KMS-11 (cell line): ENCODE measurements around the gene LDLRAD3.

ENCODE experiments used
- H2AFZ ChIP-seq: fragments of 200-600 bp; sonication (generic); 2 replicates; pipeline ENCODE4 v1.6.1; 2016; ENCODE audit warnings: antibody characterized with exemption, mixed run types, low read depth
- H3K27ac ChIP-seq: fragments of 200-600 bp; sonication (generic); 2 replicates; pipeline ENCODE4 v1.6.1; 2016; ENCODE audit warnings: mild to moderate bottlenecking, mixed run types
- H3K27me3 ChIP-seq: fragments of 200-600 bp; sonication (generic); 2 replicates; pipeline ENCODE4 v1.6.1; 2017; ENCODE audit warnings: mild to moderate bottlenecking, low read depth, mixed run types, moderate library complexity; ENCODE audit not compliant: insufficient read depth
- H3K36me3 ChIP-seq: fragments of 200-600 bp; sonication (generic); 2 replicates; pipeline ENCODE4 v1.6.1; 2017; ENCODE audit warnings: mild to moderate bottlenecking, mixed run types; ENCODE audit not compliant: insufficient read depth
- H3K4me1 ChIP-seq: fragments of 200-600 bp; sonication (generic); 2 replicates; pipeline ENCODE4 v1.6.1; 2016; ENCODE audit warnings: mild to moderate bottlenecking, low read depth, mixed run types; ENCODE audit not compliant: poor library complexity, severe bottlenecking
- H3K4me2 ChIP-seq: fragments of 200-600 bp; sonication (generic); 2 replicates; pipeline ENCODE4 v1.7.0; 2016; ENCODE audit warnings: mild to moderate bottlenecking, mixed run types
- H3K4me3 ChIP-seq: fragments of 200-600 bp; sonication (generic); IDR thresholded peaks from 2 replicates; pipeline ENCODE4 v1.6.1; 2017; ENCODE audit warnings: low read depth, low read length, mixed read lengths; ENCODE audit not compliant: insufficient read depth
- H3K79me2 ChIP-seq: fragments of 200-600 bp; sonication (generic); 2 replicates; pipeline ENCODE4 v1.6.1; 2016; ENCODE audit warnings: low read depth, mixed run types; ENCODE audit not compliant: insufficient read depth
- H3K9ac ChIP-seq: fragments of 200-600 bp; sonication (generic); 2 replicates; pipeline ENCODE4 v1.6.1; 2016; ENCODE audit warnings: mild to moderate bottlenecking, mixed run types
- H4K20me1 ChIP-seq: fragments of 200-600 bp; sonication (generic); 2 replicates; pipeline ENCODE4 v1.6.1; 2016; ENCODE audit warnings: mild to moderate bottlenecking, mixed run types; ENCODE audit not compliant: insufficient read depth
- TF ChIP-seq, protein P1 (sequence below): fragments of 200-600 bp; sonication (generic); conservative IDR thresholded peaks from 2 replicates; pipeline ENCODE4 v1.6.1; 2017; ENCODE audit warnings: low read depth, mild to moderate bottlenecking, antibody characterized with exemption, low read length, moderate library complexity, mixed read lengths

Gene LDLRAD3

DNA sequence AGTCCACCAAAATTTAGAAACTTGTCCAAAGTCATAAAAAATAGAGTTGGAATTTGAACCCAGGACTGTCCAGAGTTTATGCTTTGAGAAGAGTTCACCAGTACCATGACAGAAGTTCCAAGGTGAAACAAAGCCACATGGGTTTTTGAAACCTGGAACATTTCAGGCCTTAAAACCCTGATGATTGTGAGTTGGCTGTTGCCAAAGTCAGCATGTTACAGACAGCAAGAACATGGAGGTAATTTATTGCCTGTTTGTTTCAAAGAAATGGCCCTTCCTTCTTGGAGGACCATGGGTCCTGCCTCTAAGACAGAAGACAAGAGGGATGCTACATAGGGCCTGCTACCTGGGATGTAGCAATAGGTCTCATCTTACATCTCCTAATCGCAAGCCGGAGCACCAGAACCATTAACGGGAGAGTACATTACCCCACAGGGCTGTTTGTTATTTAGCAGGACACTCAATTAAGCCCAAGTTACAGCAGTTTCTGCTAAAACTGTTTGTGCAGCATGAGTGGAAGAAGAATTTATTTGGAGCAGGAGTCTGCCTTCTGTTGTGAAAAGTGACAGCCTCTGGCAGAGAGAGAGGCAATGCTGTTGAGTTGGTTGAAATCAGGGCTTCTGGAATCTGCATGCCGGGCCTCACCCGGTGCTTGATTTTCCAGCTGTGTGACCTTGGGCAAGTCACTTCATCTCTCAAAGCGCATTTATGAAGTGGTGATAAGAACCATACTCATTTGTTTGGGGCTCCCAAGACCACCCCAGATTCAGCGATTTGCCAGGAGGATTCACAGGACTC lies 136.2 kb downstream of the LDLRAD3 start:
- Histone ChIP-seq H3K27ac (no peak overlapping the region), H3K4me2 (no peak overlapping the region), H4K20me1 (no peaks in the 10 kb centered on the region), H3K36me3 (no peaks in the 10 kb centered on the region), H3K27me3 (no peaks in the 10 kb centered on the region), H3K4me1 (no peaks in the 10 kb centered on the region), H3K9ac (no peak overlapping the region), H3K79me2 (no peaks in the 10 kb centered on the region), H3K4me3 (no peak overlapping the region), H2AFZ (no peak overlapping the region)
- TF ChIP-seq, protein P1, sequence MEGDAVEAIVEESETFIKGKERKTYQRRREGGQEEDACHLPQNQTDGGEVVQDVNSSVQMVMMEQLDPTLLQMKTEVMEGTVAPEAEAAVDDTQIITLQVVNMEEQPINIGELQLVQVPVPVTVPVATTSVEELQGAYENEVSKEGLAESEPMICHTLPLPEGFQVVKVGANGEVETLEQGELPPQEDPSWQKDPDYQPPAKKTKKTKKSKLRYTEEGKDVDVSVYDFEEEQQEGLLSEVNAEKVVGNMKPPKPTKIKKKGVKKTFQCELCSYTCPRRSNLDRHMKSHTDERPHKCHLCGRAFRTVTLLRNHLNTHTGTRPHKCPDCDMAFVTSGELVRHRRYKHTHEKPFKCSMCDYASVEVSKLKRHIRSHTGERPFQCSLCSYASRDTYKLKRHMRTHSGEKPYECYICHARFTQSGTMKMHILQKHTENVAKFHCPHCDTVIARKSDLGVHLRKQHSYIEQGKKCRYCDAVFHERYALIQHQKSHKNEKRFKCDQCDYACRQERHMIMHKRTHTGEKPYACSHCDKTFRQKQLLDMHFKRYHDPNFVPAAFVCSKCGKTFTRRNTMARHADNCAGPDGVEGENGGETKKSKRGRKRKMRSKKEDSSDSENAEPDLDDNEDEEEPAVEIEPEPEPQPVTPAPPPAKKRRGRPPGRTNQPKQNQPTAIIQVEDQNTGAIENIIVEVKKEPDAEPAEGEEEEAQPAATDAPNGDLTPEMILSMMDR: no peak

DNA sequence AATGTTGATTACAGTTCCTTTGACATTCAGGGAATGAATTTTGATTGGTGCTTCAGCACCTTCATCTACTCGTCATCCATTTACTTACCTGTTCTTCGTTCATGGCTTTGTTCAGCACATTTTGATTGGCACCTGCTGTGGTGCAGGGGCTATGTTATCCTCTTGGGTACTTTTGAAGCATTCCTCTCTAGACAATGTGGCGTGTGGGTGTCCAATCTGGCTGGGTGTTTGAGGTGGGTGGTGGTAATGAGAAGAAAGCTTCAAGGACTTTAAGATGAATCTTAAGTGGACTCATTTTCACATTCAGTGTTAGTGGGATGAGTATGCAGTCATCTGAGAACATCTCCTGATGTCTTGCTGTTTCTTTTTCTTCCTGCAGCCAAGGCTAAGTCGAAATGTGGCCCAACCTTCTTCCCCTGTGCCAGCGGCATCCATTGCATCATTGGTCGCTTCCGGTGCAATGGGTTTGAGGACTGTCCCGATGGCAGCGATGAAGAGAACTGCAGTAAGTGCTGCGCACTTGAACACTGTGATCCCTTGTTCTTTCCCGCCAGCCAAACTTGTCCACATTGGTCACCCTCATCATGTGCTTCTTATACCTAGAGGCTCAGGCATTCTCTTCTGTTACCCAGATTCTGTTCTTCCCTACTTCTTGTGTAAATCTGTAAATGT lies 137.5 kb downstream of the LDLRAD3 start:
- no peak overlapping the region for H2AFZ ChIP-seq
- no peaks in the 10 kb centered on the region for H3K79me2 ChIP-seq
- no peak overlapping the region for H3K27ac ChIP-seq
- no peak overlapping the region for H3K4me3 ChIP-seq
- no peaks in the 10 kb centered on the region for H3K27me3 ChIP-seq
- no peaks in the 10 kb centered on the region for H4K20me1 ChIP-seq
- H3K9ac ChIP-seq: no peak overlapping the region
- TF ChIP-seq, protein P1: no peak
- no peak overlapping the region for H3K4me2 ChIP-seq
- H3K4me1 ChIP-seq: no peaks in the 10 kb centered on the region
- no peaks in the 10 kb centered on the region for H3K36me3 ChIP-seq

DNA sequence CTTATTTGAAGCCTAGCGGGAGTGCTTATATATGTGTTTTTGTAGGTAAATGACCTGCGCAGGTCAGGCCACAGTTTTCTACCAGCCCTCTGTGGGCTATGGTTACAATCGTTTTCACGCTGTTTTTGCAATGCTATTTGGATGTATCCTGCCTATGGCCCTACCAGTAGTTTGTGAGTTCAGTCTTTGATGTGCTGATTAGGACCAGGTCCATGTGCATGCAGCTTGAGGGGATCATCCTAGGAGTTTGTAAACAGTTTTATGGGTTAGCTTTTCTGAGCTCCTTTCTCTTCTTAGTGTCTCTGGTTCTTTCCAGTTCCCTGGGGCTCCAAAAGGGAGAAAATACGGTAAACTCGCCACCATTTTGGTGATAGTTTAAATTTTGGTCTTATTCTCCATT lies 142.5 kb downstream of the LDLRAD3 start:
- H3K27me3 ChIP-seq: no peaks in the 10 kb centered on the region
- TF ChIP-seq, protein P1: no peak
- H3K4me2 ChIP-seq: no peak overlapping the region
- no peaks in the 10 kb centered on the region for H3K79me2 ChIP-seq
- H3K4me3 ChIP-seq: no peak overlapping the region
- no peak overlapping the region for H2AFZ ChIP-seq
- H3K4me1 ChIP-seq: peaks cover 10% of the 10 kb centered on the region
- no peak overlapping the region for H3K9ac ChIP-seq
- H3K36me3 ChIP-seq: no peaks in the 10 kb centered on the region
- H3K27ac ChIP-seq: no peak overlapping the region
- no peaks in the 10 kb centered on the region for H4K20me1 ChIP-seq

DNA sequence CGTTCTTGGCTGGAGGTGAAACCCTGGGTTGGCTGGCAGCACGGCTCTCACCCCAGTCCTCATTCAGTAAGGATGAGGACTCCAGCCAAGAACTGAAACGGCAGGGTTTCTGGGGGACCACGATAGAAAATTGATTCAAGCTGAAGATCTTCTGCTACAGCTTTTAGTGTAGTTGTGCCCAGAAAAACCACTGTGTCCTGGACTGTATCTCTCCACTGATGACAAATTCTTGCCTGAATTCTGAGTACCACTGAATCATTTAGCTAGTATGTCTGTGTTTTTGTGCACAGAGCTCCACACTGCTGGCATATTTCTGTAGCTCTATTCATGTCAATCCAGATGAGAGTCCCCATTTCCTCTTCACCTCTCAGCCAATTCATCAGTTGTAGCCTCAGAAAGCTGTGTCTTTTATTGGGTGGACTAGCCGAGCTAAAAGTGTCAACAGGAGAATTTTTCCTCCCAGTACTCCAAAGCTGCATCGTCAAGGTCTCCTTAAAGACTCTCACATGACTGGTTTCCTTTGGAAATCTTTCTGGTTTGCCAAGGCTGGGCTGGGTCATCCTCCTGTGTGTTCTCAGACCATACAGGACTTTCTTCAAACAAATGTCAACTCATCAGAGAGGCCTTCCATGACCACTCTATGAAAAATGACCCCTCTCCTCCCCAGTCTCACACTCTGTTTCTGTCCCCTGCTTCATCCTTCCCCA lies 144.6 kb downstream of the LDLRAD3 start:
- Histone ChIP-seq H3K4me1 (peaks cover 10% of the 10 kb centered on the region), H4K20me1 (no peaks in the 10 kb centered on the region), H3K4me3 (no peak overlapping the region), H3K4me2 (no peak overlapping the region), H3K79me2 (no peaks in the 10 kb centered on the region), H2AFZ (no peak overlapping the region), H3K27ac (no peak overlapping the region), H3K36me3 (no peaks in the 10 kb centered on the region), H3K9ac (no peak overlapping the region), H3K27me3 (no peaks in the 10 kb centered on the region)
- TF ChIP-seq, protein P1: no peak
